GM19372 (cell line): Measurements from ENCODE around the gene STX10.
"Not testable (repeated sequence)": the region's sequence is repeated elsewhere in the genome, so short reads cannot be mapped to it uniquely, and the experiment has no call there.

Source experiments
- ATAC-seq: cut with Tn5 transposase; IDR thresholded peaks from one replicate; pipeline ENCODE4 v1.9.1; 2021; ENCODE audit warnings: mild to moderate bottlenecking, low read depth, moderate library complexity; ENCODE audit not compliant: unreplicated experiment

STX10 gene

GRCh38 chr19:13149173-13149627 lies 975 bp downstream of the STX10 start:
- not testable (repeated sequence) for ATAC-seq

GRCh38 chr19:13146763-13147563 lies 3.2 kb downstream of the STX10 start:
- no peak for ATAC-seq

- ATAC-seq, result no peak
Observed at GRCh38 chr19:13139633-13140311, 10.4 kb downstream of the STX10 start.

- ATAC-seq, result no peak
Observed at GRCh38 chr19:13138916-13139198, 11.3 kb downstream of the STX10 start.

GRCh38 chr19:13138171-13138915 lies 11.8 kb downstream of the STX10 start:
- ATAC-seq, result no peak

- no peak for ATAC-seq
Observed at GRCh38 chr19:13137290-13137794, 12.8 kb downstream of the STX10 start.

GRCh38 chr19:13135068-13136062 lies 14.8 kb downstream of the STX10 start:
- no peak for ATAC-seq

- ATAC-seq, result no peak
Observed at GRCh38 chr19:13134626-13135025, 15.5 kb downstream of the STX10 start.

GRCh38 chr19:13133241-13133870 lies 16.8 kb downstream of the STX10 start:
- ATAC-seq, result no peak

- ATAC-seq, result no peak
Observed at GRCh38 chr19:13132471-13133180, 17.5 kb downstream of the STX10 start.

- no peak for ATAC-seq
Observed at GRCh38 chr19:13130886-13131490, 19.2 kb downstream of the STX10 start.

GRCh38 chr19:13129384-13129783 lies 20.8 kb downstream of the STX10 start:
- no peak for ATAC-seq

- no peak for ATAC-seq
Observed at GRCh38 chr19:13128583-13128982, 21.6 kb downstream of the STX10 start.

- no peak for ATAC-seq
Observed at GRCh38 chr19:13127811-13128575, 22.2 kb downstream of the STX10 start.

GRCh38 chr19:13127051-13127450 lies 23.1 kb downstream of the STX10 start:
- no peak for ATAC-seq

GRCh38 chr19:13122980-13123957 lies 26.9 kb downstream of the STX10 start:
- ATAC-seq, result no peak
